ENCODE data around the gene VAV3. TPM values are rescaled to one million over a fixed set of nuclear protein-coding genes. Genes with fewer than 3 reads are reported as not detected.

Gene VAV3
- total RNA-seq, 1 experiment from 2014 or later: not detected

- Histone ChIP-seq H3K79me2 (ENCODE audit: insufficient read depth, low read length) (no peaks in the 10 kb centered on the region), H3K9me2 (ENCODE audit: insufficient read depth) (no peaks in the 10 kb centered on the region), H3K4me3 (replicated peaks in 1 of 2; ENCODE audit: low read depth in 1 of 2, low read length in 2 of 2) (no peak overlapping the region), H3K4me2 (ENCODE audit: low read length) (no peak overlapping the region), H4K20me1 (ENCODE audit: insufficient read depth) (no peaks in the 10 kb centered on the region), H2AFZ (ENCODE audit: low read depth, low read length, poor library complexity, severe bottlenecking) (no peak overlapping the region), H3K36me3 (ENCODE audit: control insufficient read depth in 1 of 2, insufficient read depth in 2 of 2, low read length in 2 of 2) (no peaks in the 10 kb centered on the region), H3K27ac (ENCODE audit: low read depth, low read length) (no peak overlapping the region), H3K9ac (ENCODE audit: low read length) (no peak overlapping the region), H3K4me1 (ENCODE audit: control insufficient read depth in 1 of 2, insufficient read depth in 2 of 2, low read length in 2 of 2) (no peaks in the 10 kb centered on the region), H3K9me3 (ENCODE audit: control insufficient read depth in 1 of 2, insufficient read depth in 1 of 2, low read depth in 1 of 2, low read length in 2 of 2) (no peaks in the 10 kb centered on the region), H3K27me3 (ENCODE audit: insufficient read depth, low read length) (peaks cover 16% of the 10 kb centered on the region)
- ATAC-seq (no peak), DNase-seq (ENCODE audit: low read depth, low spot score) (no peak)
- TF ChIP-seq YY1 (IDR thresholded peaks at IDR 0.05; ENCODE audit: extremely low read depth, insufficient replicate concordance, low read depth, low read length) (no peak), CTCF (IDR thresholded peaks at IDR 0.05 in 2 of 3, conservative IDR thresholded peaks at IDR 0.05 in 1 of 3; ENCODE audit: borderline replicate concordance in 1 of 3, insufficient read depth in 1 of 3, low read depth in 2 of 3, low read length in 2 of 3) (no peak), ZBTB33 (IDR thresholded peaks at IDR 0.05; ENCODE audit: extremely low read depth, insufficient replicate concordance, low read length) (no peak), POLR2A (IDR thresholded peaks at IDR 0.05; ENCODE audit: borderline replicate concordance, extremely low read depth, insufficient read depth, insufficient read length) (no peak), CEBPB (IDR thresholded peaks at IDR 0.05; ENCODE audit: low read depth) (no peak), EZH2phosphoT487 (IDR thresholded peaks at IDR 0.05; ENCODE audit: borderline replicate concordance) (no peak), CBX3 (IDR thresholded peaks at IDR 0.05; ENCODE audit: low read depth) (no peak), ZFX (IDR thresholded peaks at IDR 0.05) (no peak), ELF1 (IDR thresholded peaks at IDR 0.05; ENCODE audit: borderline replicate concordance, low read depth) (no peak), ZNF274 (IDR thresholded peaks at IDR 0.05; ENCODE audit: low read depth, low read length) (no peak), RAD21 (IDR thresholded peaks at IDR 0.05; ENCODE audit: low read depth) (no peak)
- POLR2A ChIA-PET: no interaction called here
- intact Hi-C loops (cut with micrococcal nuclease): no loop called here
- CTCF ChIA-PET: no interaction called here
- RAD21 ChIA-PET (ENCODE audit: low non-redundant PET in 1 of 2, low total read pairs in 2 of 2, uncharacterized antibody in 2 of 2, unreplicated experiment in 2 of 2): no interaction called here
- no TSS peak for BruUV-seq (replicated peaks)
Observed at GRCh38 chr1:107810291-107810951, 154.6 kb downstream of the VAV3 start.
